Activated CD4-positive, alpha-beta T cell treated with anti-CD3 and anti-CD28 coated beads for 36 hours (primary cell): Measurements from ENCODE around the gene RAMACL. TPM values are rescaled to one million over a fixed set of nuclear protein-coding genes. Genes with fewer than 3 reads are reported as not detected.
"Not testable (repeated sequence)": the region's sequence is repeated elsewhere in the genome, so short reads cannot be mapped to it uniquely, and the experiment has no call there.

ENCODE experiments used
- ATAC-seq: fragments of 200-7000 bp; cut with Tn5 transposase; one replicate; pipeline ENCODE4 v1.10.0; 2021; ENCODE audit warnings: mild to moderate bottlenecking, moderate library complexity
- CTCF ChIA-PET: fragments of 350-600 bp; sonication (Branson Sonifier 250); formaldehyde crosslinking; loops from one replicate; lab custom pipeline; 2021; ENCODE audit warnings: antibody characterized with exemption; lab: Charles Lee
- POLR2A ChIA-PET: fragments of 350-600 bp; sonication (Branson Sonifier 250); formaldehyde crosslinking; loops from one replicate; lab custom pipeline; 2021; ENCODE audit warnings: antibody characterized with exemption, inconsistent platforms; lab: Charles Lee
- DNase-seq: peaks from one replicate; pipeline ENCODE4 v3.0.0-alpha.2; 2020
- H3K27ac Mint-ChIP-seq: one replicate; pipeline ENCODE4 v1.8.0; 2021; ENCODE audit warnings: mixed read lengths
- H3K27me3 Mint-ChIP-seq: one replicate; pipeline ENCODE4 v1.8.0; 2021; ENCODE audit warnings: mixed read lengths
- H3K36me3 Mint-ChIP-seq: one replicate; pipeline ENCODE4 v1.8.0; 2021; ENCODE audit warnings: low read depth, mixed read lengths
- H3K4me1 Mint-ChIP-seq: one replicate; pipeline ENCODE4 v1.8.0; 2021; ENCODE audit warnings: mixed read lengths
- H3K4me3 Mint-ChIP-seq: one replicate; pipeline ENCODE4 v1.8.0; 2021; ENCODE audit warnings: mild to moderate bottlenecking, moderate library complexity, mixed read lengths
- H3K9me3 Mint-ChIP-seq: one replicate; pipeline ENCODE4 v1.8.0; 2021; ENCODE audit warnings: low read depth, mixed read lengths
- intact Hi-C, 2 experiments: fragments of 100-400 bp; cut with DNase I in 1 of 2; cut with micrococcal nuclease in 1 of 2; formaldehyde crosslinking; loops; one replicate each; pipeline versions ENCODE4 v1.14.2 to v1.15.1; 2022 to 2024; cut with DNase I, micrococcal nuclease
- total RNA-seq, 2 experiments: library from RNA; stranded (reverse); gene quantifications; one replicate each; pipeline ENCODE4 v1.2.3, GENCODE V29; 2021

RAMACL gene
- total RNA-seq, 2 experiments from 2014 or later = 0.30 to 0.41 TPM

DNA sequence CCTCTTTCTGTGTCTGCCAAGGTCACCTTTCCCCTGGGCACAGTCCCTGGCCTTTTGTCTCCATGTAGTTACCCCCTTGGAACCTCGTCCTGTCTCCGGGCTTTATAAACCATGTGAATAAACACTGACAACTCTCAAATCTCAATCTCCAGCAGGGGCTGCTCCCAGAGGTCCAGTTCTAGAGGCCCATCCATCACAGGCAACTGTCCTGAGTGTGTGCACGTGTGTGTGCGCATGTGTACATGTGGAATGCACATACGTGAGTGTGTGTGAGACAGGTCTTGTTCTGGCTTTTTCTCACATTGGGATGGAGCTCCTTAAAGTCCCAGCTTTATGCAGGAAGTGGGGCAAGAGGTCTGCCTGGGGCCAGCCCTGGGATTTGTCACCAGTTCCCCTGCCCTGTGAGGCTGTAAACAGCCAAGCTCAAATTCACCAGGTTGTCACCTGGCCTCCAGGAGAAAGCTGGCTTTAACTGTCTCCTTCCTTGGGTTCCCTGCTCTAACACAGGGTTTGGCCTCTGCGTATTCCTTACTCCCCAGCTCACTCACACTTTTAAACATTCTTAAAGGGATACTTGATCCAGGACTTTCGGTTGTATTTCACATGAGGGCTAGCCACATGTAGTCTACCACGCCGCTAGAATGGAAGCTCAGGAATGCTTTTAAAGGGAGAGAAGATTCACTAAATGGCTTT is 42.7 kb downstream of the RAMACL start:
- ChIA-PET CTCF (interaction anchor here (0.7 kb wide), 1 partner anchor 640 kb away, joined by 3 read pairs; no protein-coding TSS in a partner anchor), POLR2A (no interaction called here)
- H3K27ac Mint-ChIP-seq = no peak overlapping the region
- peaks cover 2% of the 10 kb centered on the region for H3K36me3 Mint-ChIP-seq
- no peaks in the 10 kb centered on the region for H3K27me3 Mint-ChIP-seq
- no peaks in the 10 kb centered on the region for H3K9me3 Mint-ChIP-seq
- no peak overlapping the region for H3K4me3 Mint-ChIP-seq
- H3K4me1 Mint-ChIP-seq = peaks cover 27% of the 10 kb centered on the region
- ATAC-seq (no peak), DNase-seq (no peak)
- intact Hi-C loops = no loop called here

DNA sequence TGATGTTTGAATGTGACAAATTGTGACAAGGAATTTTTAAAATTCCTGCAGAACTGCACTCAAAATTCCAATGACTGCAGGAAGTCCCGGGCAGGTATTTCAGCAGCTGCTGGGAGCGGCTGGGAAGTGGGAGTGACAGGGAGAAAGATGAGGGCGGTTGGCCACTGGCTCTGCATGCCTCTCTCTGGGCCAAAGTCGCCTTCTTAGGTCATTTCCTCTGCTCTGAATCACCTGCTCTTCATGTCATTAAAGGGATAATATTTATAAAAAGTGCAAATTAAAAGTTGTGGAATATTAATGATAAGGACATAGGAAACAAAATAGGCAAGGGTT is 43.9 kb downstream of the RAMACL start:
- CTCF ChIA-PET = interaction anchor here (0.6 to 0.7 kb wide), 3 partner anchors 216 to 810 kb away, joined by 3 read pairs; no protein-coding TSS in a partner anchor
- ATAC-seq (no peak), DNase-seq (no peak)
- intact Hi-C loops = no loop called here
- H3K36me3 Mint-ChIP-seq = peaks cover 2% of the 10 kb centered on the region
- no peak overlapping the region for H3K4me3 Mint-ChIP-seq
- H3K9me3 Mint-ChIP-seq = no peaks in the 10 kb centered on the region
- H3K4me1 Mint-ChIP-seq = peaks cover 30% of the 10 kb centered on the region
- POLR2A ChIA-PET = no interaction called here
- H3K27me3 Mint-ChIP-seq = no peaks in the 10 kb centered on the region
- H3K27ac Mint-ChIP-seq = no peak overlapping the region

- ChIA-PET CTCF (interaction anchor here (0.6 to 0.7 kb wide), 3 partner anchors 216 to 810 kb away, joined by 3 read pairs; no protein-coding TSS in a partner anchor), POLR2A (no interaction called here)
- peak overlapping the region; percentile 44 for H3K4me3 Mint-ChIP-seq
- peaks cover 2% of the 10 kb centered on the region for H3K36me3 Mint-ChIP-seq
- DNase-seq (no peak), ATAC-seq (no peak)
- peak overlapping the region; percentile 76 for H3K27ac Mint-ChIP-seq
- intact Hi-C loops = no loop called here
- peaks cover 30% of the 10 kb centered on the region for H3K4me1 Mint-ChIP-seq
- H3K9me3 Mint-ChIP-seq = no peaks in the 10 kb centered on the region
- H3K27me3 Mint-ChIP-seq = no peaks in the 10 kb centered on the region
Measured at GRCh38 chr6:166541876-166542579, 44.5 kb downstream of the RAMACL start.

DNA sequence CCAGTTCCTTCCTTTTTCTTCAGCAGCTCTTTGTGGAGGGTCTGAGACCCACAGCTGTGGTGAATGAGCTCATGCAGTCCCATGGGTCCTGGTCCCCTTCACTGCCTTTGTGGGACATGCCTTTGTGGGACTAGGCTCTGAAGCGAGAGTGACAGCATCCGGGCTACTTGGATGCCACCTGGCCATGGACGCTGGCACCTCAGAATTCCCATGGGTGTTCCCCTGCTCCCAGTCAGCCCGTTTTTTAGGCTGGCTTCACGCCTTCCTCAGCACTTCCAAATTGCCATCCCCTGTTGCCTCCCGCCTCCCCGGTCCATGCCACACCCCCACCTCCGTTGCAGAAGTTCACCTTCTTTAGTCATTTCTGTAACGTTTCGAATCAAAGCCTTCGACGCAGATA is 45.1 kb downstream of the RAMACL start:
- Mint-ChIP-seq H3K4me3 (peak overlapping the region; percentile 44), H3K27me3 (no peaks in the 10 kb centered on the region), H3K9me3 (no peaks in the 10 kb centered on the region), H3K36me3 (peaks cover 2% of the 10 kb centered on the region), H3K27ac (peak overlapping the region; percentile 76), H3K4me1 (peaks cover 30% of the 10 kb centered on the region)
- ATAC-seq = peak; percentile 8
- DNase-seq = peak; percentile 16
- CTCF ChIA-PET = no interaction called here
- POLR2A ChIA-PET = no interaction called here
- intact Hi-C loops = no loop called here

GRCh38 chr6:166540631-166541331 is 45.7 kb downstream of the RAMACL start:
- ATAC-seq (peak; percentile 93), DNase-seq (peak; percentile 75)
- H3K4me1 Mint-ChIP-seq = peaks cover 30% of the 10 kb centered on the region
- H3K27me3 Mint-ChIP-seq = no peaks in the 10 kb centered on the region
- peak overlapping the region; percentile 76 for H3K27ac Mint-ChIP-seq
- H3K9me3 Mint-ChIP-seq = no peaks in the 10 kb centered on the region
- ChIA-PET CTCF (no interaction called here), POLR2A (interaction anchor here (0.6 kb wide), 1 partner anchor 15 kb away, joined by 4 read pairs; no protein-coding TSS in a partner anchor)
- intact Hi-C loops = no loop called here
- H3K4me3 Mint-ChIP-seq = peak overlapping the region; percentile 44
- H3K36me3 Mint-ChIP-seq = peaks cover 2% of the 10 kb centered on the region

DNA sequence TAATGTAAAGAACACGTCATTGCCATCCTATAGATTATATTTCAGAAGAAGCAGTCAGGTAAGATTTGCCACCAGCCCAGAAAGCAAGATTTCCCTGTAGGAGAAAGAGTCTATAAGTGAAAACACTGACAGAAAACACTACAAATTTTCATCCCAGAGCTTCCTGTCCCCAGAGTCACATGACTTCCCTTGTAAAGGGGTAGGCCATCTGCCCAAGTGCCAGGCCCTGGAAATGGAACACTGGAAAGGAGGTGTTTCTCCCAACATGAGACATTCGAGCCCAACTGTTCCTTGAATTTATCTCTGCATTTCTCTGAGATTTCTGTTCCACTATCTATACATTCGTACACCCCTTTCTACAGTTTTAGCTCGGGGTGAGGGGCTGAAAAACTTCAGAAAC is 46.9 kb downstream of the RAMACL start:
- Mint-ChIP-seq H3K36me3 (peaks cover 2% of the 10 kb centered on the region), H3K4me1 (peaks cover 30% of the 10 kb centered on the region), H3K9me3 (no peaks in the 10 kb centered on the region), H3K27me3 (no peaks in the 10 kb centered on the region), H3K27ac (no peak overlapping the region), H3K4me3 (no peak overlapping the region)
- ATAC-seq = no peak
- CTCF ChIA-PET = no interaction called here
- POLR2A ChIA-PET = no interaction called here
- DNase-seq = no peak
- intact Hi-C loops = no loop called here

GRCh38 chr6:166539011-166539385 is 47.5 kb downstream of the RAMACL start:
- H3K4me3 Mint-ChIP-seq, H3K36me3 Mint-ChIP-seq, H3K27ac Mint-ChIP-seq, intact Hi-C loops, ATAC-seq, POLR2A ChIA-PET, CTCF ChIA-PET, DNase-seq, H3K9me3 Mint-ChIP-seq, H3K27me3 Mint-ChIP-seq: not testable (repeated sequence)
- H3K4me1 Mint-ChIP-seq = peaks cover 30% of the 10 kb centered on the region

DNA sequence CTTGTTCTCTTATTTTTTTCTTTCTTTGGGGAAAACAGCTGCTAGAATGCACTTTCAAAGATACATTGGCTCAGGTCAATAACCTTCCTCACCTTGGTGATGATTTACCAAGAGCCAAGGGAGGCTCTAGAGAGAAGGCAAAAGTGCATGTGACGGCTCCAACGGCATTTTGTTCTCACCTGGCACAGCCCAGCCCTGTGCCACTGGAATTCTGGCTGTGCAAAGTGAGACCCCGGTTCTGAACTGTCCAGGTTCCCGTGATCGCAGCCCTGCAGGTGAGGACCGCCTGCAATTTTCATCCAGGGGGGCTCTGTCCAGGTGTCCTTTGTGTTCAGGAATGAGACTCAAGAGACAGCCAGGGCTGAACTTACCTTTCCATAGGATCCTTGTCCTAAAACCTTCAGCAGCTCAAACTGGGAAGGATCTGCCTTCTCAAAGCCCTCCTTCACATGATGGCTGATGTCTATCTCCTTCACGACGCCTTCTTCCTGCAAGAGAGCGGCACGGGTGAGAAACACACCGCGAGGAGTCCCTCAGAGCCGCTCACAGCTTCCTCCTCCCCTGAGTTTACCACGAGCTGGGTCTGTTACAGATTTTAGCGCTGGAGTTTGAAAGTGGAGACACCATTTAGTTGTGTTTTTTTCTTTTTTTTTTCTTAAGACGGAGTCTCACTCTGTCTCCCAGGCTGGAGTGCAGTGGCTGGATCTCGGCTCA is 48.0 kb downstream of the RAMACL start:
- ChIA-PET POLR2A (no interaction called here), CTCF (interaction anchor here (0.8 kb wide), 1 partner anchor 287 kb away, joined by 3 read pairs; no protein-coding TSS in a partner anchor)

DNA sequence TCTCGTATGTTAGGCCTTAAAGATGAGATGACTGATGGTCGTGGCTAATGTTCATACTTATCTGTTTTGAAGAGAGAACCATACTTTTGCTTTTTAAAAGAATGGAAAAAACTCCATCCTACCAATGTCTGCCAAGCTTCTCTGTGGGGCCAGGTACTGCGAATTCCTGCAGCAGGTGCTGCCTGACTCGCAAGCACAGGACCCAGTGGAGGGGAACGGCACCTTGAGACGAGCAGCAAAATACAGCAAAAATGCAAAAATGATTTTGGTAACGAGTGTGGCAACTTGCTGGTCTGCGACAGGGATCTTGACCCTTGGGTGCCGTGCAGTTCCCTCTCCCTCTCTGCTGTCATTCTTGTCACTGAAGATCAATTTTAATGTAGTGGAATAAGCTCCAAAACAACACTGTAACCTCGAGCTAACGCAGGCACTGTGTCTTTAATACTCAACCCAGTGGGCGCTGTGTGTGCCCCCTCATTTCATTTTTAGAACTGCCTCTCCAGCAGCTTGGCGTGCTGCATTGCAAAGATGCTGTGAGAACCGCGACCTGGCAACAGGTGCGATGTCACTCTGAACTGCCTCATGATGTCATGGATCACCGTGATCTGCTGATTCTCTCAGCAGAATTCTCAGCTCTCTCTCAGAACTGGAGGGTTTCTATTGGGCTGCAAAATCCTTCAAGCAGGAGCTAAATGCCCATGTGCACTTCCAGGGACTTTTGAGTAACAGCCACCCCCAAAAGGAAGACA is 51.6 kb downstream of the RAMACL start:
- CTCF ChIA-PET = interaction anchor here (1.4 kb wide), 1 partner anchor 20 kb away, joined by 3 read pairs; no protein-coding TSS in a partner anchor
- Mint-ChIP-seq H3K36me3 (peaks cover 8% of the 10 kb centered on the region), H3K27me3 (no peaks in the 10 kb centered on the region), H3K27ac (no peak overlapping the region), H3K4me1 (peaks cover 11% of the 10 kb centered on the region), H3K4me3 (no peak overlapping the region), H3K9me3 (no peaks in the 10 kb centered on the region)
- ATAC-seq = no peak
- no peak for DNase-seq
- POLR2A ChIA-PET = no interaction called here
- intact Hi-C loops = no loop called here

More for the DNA sequence above, 48.0 kb downstream of the RAMACL start:
- H3K4me3 Mint-ChIP-seq = no peak overlapping the region
- intact Hi-C loops = no loop called here
- H3K4me1 Mint-ChIP-seq = peaks cover 30% of the 10 kb centered on the region
- DNase-seq (no peak), ATAC-seq (no peak)
- no peaks in the 10 kb centered on the region for H3K9me3 Mint-ChIP-seq
- H3K27ac Mint-ChIP-seq = no peak overlapping the region
- H3K27me3 Mint-ChIP-seq = no peaks in the 10 kb centered on the region
- H3K36me3 Mint-ChIP-seq = peaks cover 2% of the 10 kb centered on the region

GRCh38 chr6:166533205-166533824 is 53.2 kb downstream of the RAMACL start:
- Mint-ChIP-seq H3K9me3 (no peaks in the 10 kb centered on the region), H3K27me3 (no peaks in the 10 kb centered on the region), H3K27ac (no peak overlapping the region), H3K4me3 (no peak overlapping the region), H3K36me3 (peaks cover 13% of the 10 kb centered on the region), H3K4me1 (no peaks in the 10 kb centered on the region)
- ATAC-seq (no peak), DNase-seq (no peak)
- intact Hi-C loops = no loop called here
- ChIA-PET CTCF (interaction anchor here (0.6 kb wide), 1 partner anchor 126 kb away, joined by 3 read pairs; no protein-coding TSS in a partner anchor), POLR2A (no interaction called here)
